HCT116 (cell line): ENCODE results near the gene EPHX1. TPM values are rescaled to one million over a fixed set of nuclear protein-coding genes. Genes with fewer than 3 reads are reported as not detected.

Experiments used
- ATAC-seq: fragments of 200-7000 bp; cut with Tn5 transposase; 2 replicates; pipeline ENCODE4 v1.9.1; 2020; ENCODE audit warnings: mild to moderate bottlenecking, moderate library complexity
- BruUV-seq: library from RNA; stranded (reverse); fragments of 400-500 nt; replicated peaks from 2 replicates; lab custom pipeline; 2021; lab: Mats Ljungman, UMichigan
- CTCF ChIA-PET: fragments of 300-600 bp; sonication (Branson Sonifier 250); formaldehyde crosslinking; loops from one replicate; lab custom pipeline; 2021; ENCODE audit warnings: antibody characterized with exemption; lab: Charles Lee
- POLR2A ChIA-PET: fragments of 300-600, 350-600 bp; sonication (Branson Sonifier 250); formaldehyde crosslinking; loops from one replicate; lab custom pipeline; 2021; ENCODE audit warnings: antibody characterized with exemption; lab: Charles Lee
- RAD21 ChIA-PET, 2 experiments: fragments of 300-600 bp; sonication (Branson Sonifier 250); formaldehyde crosslinking; loops; one replicate each; lab custom pipeline; 2023; ENCODE audit warnings: low total read pairs in 2 of 2; ENCODE audit not compliant: uncharacterized antibody in 2 of 2, unreplicated experiment in 2 of 2, low non-redundant PET in 1 of 2; lab: Charles Lee
- DNase-seq: peaks from one replicate; pipeline ENCODE4 v3.0.0-alpha.2; 2010; ENCODE audit warnings: low read depth, low spot score
- H2AFZ ChIP-seq: fragments of 200-600 bp; shearing (Covaris generic), sonication (generic); 2 replicates; pipeline ENCODE4 v1.6.1; 2017; ENCODE audit warnings: low read depth, mixed run types, mixed read lengths, antibody characterized with exemption, low read length; ENCODE audit not compliant: poor library complexity, severe bottlenecking
- H3K27ac ChIP-seq: 2 replicates; pipeline ENCODE4 v1.5.1; 2012; ENCODE audit warnings: low read depth, low read length
- H3K27me3 ChIP-seq: fragments of 200-600 bp; sonication (generic); 2 replicates; pipeline ENCODE4 v1.6.1; 2016; ENCODE audit warnings: mixed run types, low read length, mixed read lengths; ENCODE audit not compliant: insufficient read depth
- H3K36me3 ChIP-seq, 2 experiments: fragments of 200-500 bp in 1 of 2; fragments of 200-600 bp in 1 of 2; sonication (Bioruptor generic) in 1 of 2; sonication (generic) in 1 of 2; 2 replicates each; pipeline versions ENCODE4 v1.5.1 to v1.6.1; 2014 to 2016; ENCODE audit warnings: low read length in 2 of 2, inconsistent platforms in 1 of 2, mixed read lengths in 1 of 2, mixed run types in 1 of 2; ENCODE audit not compliant: insufficient read depth in 2 of 2, control insufficient read depth in 1 of 2
- H3K4me1 ChIP-seq, 2 experiments: fragments of 200-600 bp in 1 of 2; sonication (generic) in 1 of 2; 2 replicates each; pipeline versions ENCODE4 v1.5.1 to v1.6.1; 2012 to 2017; ENCODE audit warnings: low read length in 2 of 2, inconsistent platforms in 1 of 2, mild to moderate bottlenecking in 1 of 2, mixed read lengths in 1 of 2, mixed run types in 1 of 2, moderate library complexity in 1 of 2; ENCODE audit not compliant: insufficient read depth in 2 of 2, control insufficient read depth in 1 of 2
- H3K4me2 ChIP-seq: fragments of 200-600 bp; sonication (generic); 2 replicates; pipeline ENCODE4 v1.6.1; 2017; ENCODE audit warnings: mixed run types, low read length, mixed read lengths
- H3K4me3 ChIP-seq, 2 experiments: fragments of 200-600 bp in 1 of 2; sonication (generic) in 1 of 2; replicated peaks in 1 of 2; 2 replicates each; pipeline ENCODE4 v1.5.1; 2011 to 2016; ENCODE audit warnings: low read length in 2 of 2, control low read depth in 1 of 2, low read depth in 1 of 2, mild to moderate bottlenecking in 1 of 2, mixed read lengths in 1 of 2, mixed run types in 1 of 2
- H3K79me2 ChIP-seq: fragments of 200-600 bp; sonication (generic); 2 replicates; pipeline ENCODE4 v1.6.1; 2017; ENCODE audit warnings: mild to moderate bottlenecking, mixed run types, low read length, moderate library complexity, mixed read lengths; ENCODE audit not compliant: insufficient read depth
- H3K9ac ChIP-seq: fragments of 200-600 bp; sonication (generic); 2 replicates; pipeline ENCODE4 v1.6.1; 2016; ENCODE audit warnings: low read length, mixed read lengths
- H3K9me2 ChIP-seq: fragments of 200-600 bp; sonication (generic), shearing (Covaris generic); 2 replicates; pipeline ENCODE4 v1.6.1; 2017; ENCODE audit warnings: mixed run types, mild to moderate bottlenecking, moderate library complexity; ENCODE audit not compliant: insufficient read depth
- H3K9me3 ChIP-seq, 2 experiments: fragments of 200-500 bp in 1 of 2; fragments of 200-600 bp in 1 of 2; sonication (Bioruptor generic) in 1 of 2; sonication (generic) in 1 of 2; 2 replicates each; pipeline ENCODE4 v1.6.1; 2014 to 2017; ENCODE audit warnings: low read length in 2 of 2, mixed read lengths in 2 of 2, inconsistent platforms in 1 of 2, low read depth in 1 of 2, mild to moderate bottlenecking in 1 of 2, mixed run types in 1 of 2, moderate library complexity in 1 of 2; ENCODE audit not compliant: control insufficient read depth in 1 of 2, insufficient read depth in 1 of 2
- H4K20me1 ChIP-seq: fragments of 200-600 bp; sonication (generic), shearing (Covaris generic); 2 replicates; pipeline ENCODE4 v1.6.1; 2017; ENCODE audit warnings: mixed run types, mild to moderate bottlenecking, moderate library complexity; ENCODE audit not compliant: insufficient read depth
- ATF3 ChIP-seq: IDR thresholded peaks from 2 replicates; pipeline ENCODE4 v1.6.1; 2012
- CEBPB ChIP-seq: IDR thresholded peaks from 2 replicates; pipeline ENCODE4 v1.6.1; 2012; ENCODE audit warnings: low read depth
- CTCF ChIP-seq, 3 experiments: fragments of 200-600 bp in 1 of 3; sonication (generic) in 1 of 3; IDR thresholded peaks in 2 of 3; conservative IDR thresholded peaks in 1 of 3; 2 replicates each; pipeline ENCODE4 v1.5.1; 2012 to 2017; ENCODE audit warnings: low read depth in 2 of 3, low read length in 2 of 3, antibody characterized with exemption in 1 of 3, borderline replicate concordance in 1 of 3, control low read depth in 1 of 3, mild to moderate bottlenecking in 1 of 3, mixed read lengths in 1 of 3, mixed run types in 1 of 3, moderate library complexity in 1 of 3; ENCODE audit not compliant: insufficient read depth in 1 of 3
- EGR1 ChIP-seq: IDR thresholded peaks from 2 replicates; pipeline ENCODE4 v1.6.1; 2012; ENCODE audit warnings: low read depth
- EZH2 ChIP-seq: fragments of 200-600 bp; sonication (generic); IDR thresholded peaks from 2 replicates; pipeline ENCODE4 v1.6.1; 2017; ENCODE audit warnings: antibody characterized with exemption, mixed run types
- EZH2phosphoT487 ChIP-seq: fragments of 200-600 bp; IDR thresholded peaks from 2 replicates; pipeline ENCODE4 v1.6.1; 2018; ENCODE audit warnings: antibody characterized with exemption, borderline replicate concordance
- FOSL1 ChIP-seq: IDR thresholded peaks from 2 replicates; pipeline ENCODE4 v1.6.1; 2012; ENCODE audit warnings: low read depth
- POLR2A ChIP-seq: IDR thresholded peaks from 2 replicates; pipeline ENCODE4 v1.7.0; 2011; ENCODE audit warnings: borderline replicate concordance; ENCODE audit not compliant: insufficient read depth, insufficient read length; ENCODE audit errors: extremely low read depth
- POLR2AphosphoS5 ChIP-seq: IDR thresholded peaks from 2 replicates; pipeline ENCODE4 v1.6.1; 2011; ENCODE audit warnings: mild to moderate bottlenecking, low read depth, low read length, moderate library complexity
- RAD21 ChIP-seq: IDR thresholded peaks from 2 replicates; pipeline ENCODE4 v1.6.1; 2012; ENCODE audit warnings: low read depth, mild to moderate bottlenecking
- SRF ChIP-seq: IDR thresholded peaks from 2 replicates; pipeline ENCODE4 v1.6.1; 2012; ENCODE audit warnings: low read depth
- YY1 ChIP-seq: IDR thresholded peaks from 2 replicates; pipeline ENCODE4 v1.6.1; 2011; ENCODE audit warnings: low read length, low read depth, moderate library complexity, mild to moderate bottlenecking; ENCODE audit not compliant: insufficient replicate concordance; ENCODE audit errors: extremely low read depth
- ZBTB33 ChIP-seq: IDR thresholded peaks from 2 replicates; pipeline ENCODE4 v1.6.1; 2011; ENCODE audit warnings: mild to moderate bottlenecking, low read length, moderate library complexity; ENCODE audit not compliant: insufficient replicate concordance; ENCODE audit errors: extremely low read depth
- ZFX ChIP-seq: fragments of 450-650 bp; IDR thresholded peaks from 2 replicates; pipeline ENCODE4 v1.6.1; 2017
- ZNF274 ChIP-seq: fragments of 200-500 bp; sonication (Bioruptor generic); IDR thresholded peaks from 2 replicates; pipeline ENCODE4 v1.6.1; 2014; ENCODE audit warnings: mild to moderate bottlenecking, low read depth, low read length, inconsistent platforms
- intact Hi-C: fragments of 100-400 bp; cut with micrococcal nuclease; formaldehyde crosslinking; loops from 2 replicates; pipeline ENCODE4 v1.10.0; 2022
- total RNA-seq: library from RNA; stranded (reverse); gene quantifications from one replicate; pipeline ENCODE4 v1.2.1, GENCODE V29; 2021; ENCODE audit not compliant: unreplicated experiment
- TF ChIP-seq, protein P1 (sequence below): IDR thresholded peaks from 2 replicates; pipeline ENCODE4 v1.6.1; 2012

EPHX1 gene
- total RNA-seq, 1 experiment from 2014 or later = 44.6 TPM

DNA sequence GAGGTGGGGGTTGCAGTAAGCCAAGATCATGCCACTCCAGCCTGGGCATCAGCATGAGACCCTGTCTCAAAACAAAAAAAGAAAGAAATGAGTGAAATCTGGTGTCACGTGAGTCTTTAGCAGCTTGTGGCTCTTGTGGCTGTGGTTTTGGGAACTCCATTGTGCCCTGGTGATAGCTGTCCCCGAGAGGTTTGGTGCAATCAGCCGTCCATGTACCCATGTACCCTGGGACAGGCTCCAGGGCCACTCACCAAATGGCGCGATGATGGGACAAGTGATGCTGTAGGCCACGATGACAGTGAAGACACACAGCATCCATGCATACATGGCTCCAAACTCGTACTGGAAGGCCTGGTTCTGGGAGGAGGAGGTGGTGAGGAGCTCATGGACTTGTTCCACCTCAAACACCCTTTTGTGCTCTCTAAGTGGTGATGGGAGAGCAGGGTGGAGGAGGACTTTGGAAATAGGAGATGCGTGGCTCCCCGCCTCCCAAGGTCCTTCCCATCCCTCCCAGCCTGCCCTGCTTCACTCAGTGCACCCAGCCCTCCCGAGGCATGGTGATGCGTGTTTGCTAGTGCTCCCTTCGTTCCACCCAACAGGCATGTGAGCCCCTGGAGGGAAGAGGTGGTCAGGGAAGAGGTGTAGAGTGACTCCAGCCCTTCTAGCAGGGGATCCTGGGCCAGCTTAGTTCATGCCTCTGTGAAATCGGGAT, 42.6 kb downstream of the EPHX1 start:
- Histone ChIP-seq H3K4me2 (no peak overlapping the region), H3K27me3 (no peaks in the 10 kb centered on the region), H3K9me3 (no peaks in the 10 kb centered on the region), H3K27ac (no peak overlapping the region), H3K4me1 (no peaks in the 10 kb centered on the region), H3K4me3 (no peak overlapping the region), H3K79me2 (no peaks in the 10 kb centered on the region), H3K36me3 (peaks cover 0 to 2% of the 10 kb centered on the region in 2 experiments; a peak in 1 of 4 replicates), H2AFZ (no peak overlapping the region), H4K20me1 (no peaks in the 10 kb centered on the region), H3K9me2 (no peaks in the 10 kb centered on the region), H3K9ac (no peak overlapping the region)
- RAD21 ChIA-PET = no interaction called here
- DNase-seq (no peak), ATAC-seq (no peak)
- CTCF ChIA-PET = interaction anchor here (1.0 kb wide), 1 partner anchor 30 kb away, joined by 4 read pairs; the partner anchor contains the start of gene TMEM63A
- POLR2A ChIA-PET = no interaction called here
- no TSS peak for BruUV-seq
- intact Hi-C loops = loop anchor here (10.0 kb wide), 1 partner anchor 122 kb away; no protein-coding TSS in a partner anchor
- TF ChIP-seq, protein P1, sequence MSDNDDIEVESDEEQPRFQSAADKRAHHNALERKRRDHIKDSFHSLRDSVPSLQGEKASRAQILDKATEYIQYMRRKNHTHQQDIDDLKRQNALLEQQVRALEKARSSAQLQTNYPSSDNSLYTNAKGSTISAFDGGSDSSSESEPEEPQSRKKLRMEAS = no peak
- TF ChIP-seq POLR2A = no peak
- no peak for TF ChIP-seq RAD21
- TF ChIP-seq FOSL1 = no peak
- TF ChIP-seq SRF = no peak
- no peak for TF ChIP-seq ATF3
- TF ChIP-seq ZFX = no peak
- no peak for TF ChIP-seq EZH2phosphoT487
- TF ChIP-seq EGR1 = no peak
- TF ChIP-seq CEBPB = no peak
- TF ChIP-seq EZH2 = no peak
- no peak for TF ChIP-seq YY1
- TF ChIP-seq CTCF (IDR thresholded peaks at IDR 0.05 in 2 of 3, conservative IDR thresholded peaks at IDR 0.05 in 1 of 3; ENCODE audit: borderline replicate concordance in 1 of 3, insufficient read depth in 1 of 3, low read depth in 2 of 3, low read length in 2 of 3) = no peak
- TF ChIP-seq ZBTB33 = no peak
- TF ChIP-seq POLR2AphosphoS5 = no peak
- no peak for TF ChIP-seq ZNF274
